Adipocyte (in vitro differentiated cells): ENCODE results near the gene FSTL5.

Experiments
- DNase-seq: peaks from one replicate; pipeline ENCODE4 v3.0.0-alpha.2; 2015; ENCODE audit warnings: low read depth
- H3K27me3 ChIP-seq: replicated peaks from 2 replicates; pipeline ENCODE4 v1.7.0; 2013; ENCODE audit warnings: mild to moderate bottlenecking, low read length, moderate library complexity; ENCODE audit not compliant: control insufficient read depth, insufficient read depth
- H3K36me3 ChIP-seq: 2 replicates; pipeline ENCODE4 v1.7.0; 2013; ENCODE audit warnings: low read length, mild to moderate bottlenecking, moderate library complexity; ENCODE audit not compliant: control insufficient read depth, insufficient read depth, severe bottlenecking
- H3K4me1 ChIP-seq: 2 replicates; pipeline ENCODE4 v1.7.0; 2013; ENCODE audit warnings: mild to moderate bottlenecking, low read length, moderate library complexity; ENCODE audit not compliant: control insufficient read depth, insufficient read depth
- H3K4me3 ChIP-seq: 2 replicates; pipeline ENCODE4 v1.7.0; 2013; ENCODE audit warnings: mild to moderate bottlenecking, low read length, moderate library complexity
- H3K9ac ChIP-seq: 2 replicates; pipeline ENCODE4 v1.7.0; 2013; ENCODE audit warnings: mild to moderate bottlenecking, low read length, moderate library complexity
- H3K9me3 ChIP-seq: 2 replicates; pipeline ENCODE4 v1.7.0; 2013; ENCODE audit warnings: mild to moderate bottlenecking, low read length, moderate library complexity; ENCODE audit not compliant: control insufficient read depth

FSTL5 gene

GRCh38 chr4:161696944-161697343 lies 466.9 kb downstream of the FSTL5 start:
- no peak for DNase-seq
- H3K27me3 ChIP-seq: no peaks in the 10 kb centered on the region
- no peak overlapping the region for H3K9ac ChIP-seq
- no peak overlapping the region for H3K4me3 ChIP-seq
- no peaks in the 10 kb centered on the region for H3K36me3 ChIP-seq
- H3K9me3 ChIP-seq: no peaks in the 10 kb centered on the region
- H3K4me1 ChIP-seq: no peaks in the 10 kb centered on the region

DNA sequence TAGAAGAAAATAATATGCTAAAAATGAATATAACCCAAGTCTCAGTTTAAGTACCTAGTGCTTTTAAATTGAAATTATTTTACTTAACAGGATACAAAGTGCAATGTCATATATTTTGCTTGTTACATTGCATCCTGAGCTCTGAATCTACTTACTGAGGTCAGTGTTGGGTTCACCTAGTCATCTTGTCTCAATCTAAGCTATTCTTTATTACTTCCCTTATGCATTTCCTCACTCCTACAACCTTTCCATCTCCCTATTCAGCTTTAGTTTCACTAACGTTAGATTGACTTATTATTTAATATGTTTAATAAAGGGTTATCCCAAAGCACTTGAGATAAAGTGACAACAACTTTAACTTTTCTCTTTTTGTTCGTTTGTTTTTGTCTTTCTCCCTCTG lies 483.7 kb downstream of the FSTL5 start:
- Histone ChIP-seq H3K4me3 (no peak overlapping the region), H3K27me3 (no peaks in the 10 kb centered on the region), H3K9ac (no peak overlapping the region), H3K36me3 (no peaks in the 10 kb centered on the region), H3K4me1 (no peaks in the 10 kb centered on the region), H3K9me3 (no peaks in the 10 kb centered on the region)
- DNase-seq: no peak

GRCh38 chr4:161664740-161665139 lies 499.1 kb downstream of the FSTL5 start:
- H3K4me1 ChIP-seq: no peaks in the 10 kb centered on the region
- H3K4me3 ChIP-seq: no peak overlapping the region
- no peaks in the 10 kb centered on the region for H3K36me3 ChIP-seq
- no peaks in the 10 kb centered on the region for H3K9me3 ChIP-seq
- H3K9ac ChIP-seq: no peak overlapping the region
- no peak for DNase-seq
- no peaks in the 10 kb centered on the region for H3K27me3 ChIP-seq

GRCh38 chr4:161663844-161664243 lies 500.0 kb downstream of the FSTL5 start:
- Histone ChIP-seq H3K9ac (no peak overlapping the region), H3K4me1 (no peaks in the 10 kb centered on the region), H3K4me3 (no peak overlapping the region), H3K9me3 (no peaks in the 10 kb centered on the region), H3K27me3 (no peaks in the 10 kb centered on the region), H3K36me3 (no peaks in the 10 kb centered on the region)
- DNase-seq: no peak

DNA sequence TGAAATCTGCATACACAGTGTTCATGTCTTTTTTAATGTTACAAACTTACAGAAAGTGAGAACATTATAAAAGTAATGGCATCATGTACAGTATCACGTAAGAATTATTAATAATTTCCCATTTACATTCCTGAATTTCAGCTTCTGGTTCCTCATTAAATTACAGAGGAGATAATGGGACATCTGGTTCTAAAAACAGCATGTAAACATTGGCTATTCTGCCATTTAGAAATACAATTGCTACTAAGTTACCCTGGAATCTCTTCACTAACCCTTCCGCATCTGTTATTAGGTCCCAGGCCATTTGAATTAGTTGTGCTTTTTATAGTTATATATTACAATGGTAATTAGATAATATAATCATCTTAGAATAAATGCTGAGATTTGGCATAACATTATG lies 505.1 kb downstream of the FSTL5 start:
- no peaks in the 10 kb centered on the region for H3K4me1 ChIP-seq
- no peaks in the 10 kb centered on the region for H3K27me3 ChIP-seq
- DNase-seq: no peak
- H3K9ac ChIP-seq: no peak overlapping the region
- no peaks in the 10 kb centered on the region for H3K36me3 ChIP-seq
- no peaks in the 10 kb centered on the region for H3K9me3 ChIP-seq
- H3K4me3 ChIP-seq: no peak overlapping the region

GRCh38 chr4:161657616-161658015 lies 506.2 kb downstream of the FSTL5 start:
- H3K4me3 ChIP-seq: no peak overlapping the region
- DNase-seq: no peak
- H3K4me1 ChIP-seq: no peaks in the 10 kb centered on the region
- H3K9me3 ChIP-seq: no peaks in the 10 kb centered on the region
- no peak overlapping the region for H3K9ac ChIP-seq
- no peaks in the 10 kb centered on the region for H3K27me3 ChIP-seq
- no peaks in the 10 kb centered on the region for H3K36me3 ChIP-seq

GRCh38 chr4:161656594-161656993 lies 507.2 kb downstream of the FSTL5 start:
- no peak overlapping the region for H3K9ac ChIP-seq
- H3K4me1 ChIP-seq: no peaks in the 10 kb centered on the region
- no peak for DNase-seq
- H3K36me3 ChIP-seq: no peaks in the 10 kb centered on the region
- no peaks in the 10 kb centered on the region for H3K9me3 ChIP-seq
- H3K27me3 ChIP-seq: no peaks in the 10 kb centered on the region
- no peak overlapping the region for H3K4me3 ChIP-seq

GRCh38 chr4:161655148-161655547 lies 508.7 kb downstream of the FSTL5 start:
- H3K36me3 ChIP-seq: no peaks in the 10 kb centered on the region
- no peaks in the 10 kb centered on the region for H3K9me3 ChIP-seq
- no peak overlapping the region for H3K9ac ChIP-seq
- no peak for DNase-seq
- no peaks in the 10 kb centered on the region for H3K4me1 ChIP-seq
- H3K4me3 ChIP-seq: no peak overlapping the region
- no peaks in the 10 kb centered on the region for H3K27me3 ChIP-seq

- Histone ChIP-seq H3K9me3 (no peaks in the 10 kb centered on the region), H3K4me3 (no peak overlapping the region), H3K9ac (no peak overlapping the region), H3K4me1 (no peaks in the 10 kb centered on the region), H3K27me3 (no peaks in the 10 kb centered on the region), H3K36me3 (no peaks in the 10 kb centered on the region)
- DNase-seq: no peak
Observed at GRCh38 chr4:161653697-161654096, 510.1 kb downstream of the FSTL5 start.

GRCh38 chr4:161651586-161651985 lies 512.2 kb downstream of the FSTL5 start:
- Histone ChIP-seq H3K9me3 (peaks cover 5% of the 10 kb centered on the region), H3K27me3 (no peaks in the 10 kb centered on the region), H3K9ac (no peak overlapping the region), H3K4me1 (no peaks in the 10 kb centered on the region), H3K4me3 (no peak overlapping the region), H3K36me3 (no peaks in the 10 kb centered on the region)
- DNase-seq: no peak

DNA sequence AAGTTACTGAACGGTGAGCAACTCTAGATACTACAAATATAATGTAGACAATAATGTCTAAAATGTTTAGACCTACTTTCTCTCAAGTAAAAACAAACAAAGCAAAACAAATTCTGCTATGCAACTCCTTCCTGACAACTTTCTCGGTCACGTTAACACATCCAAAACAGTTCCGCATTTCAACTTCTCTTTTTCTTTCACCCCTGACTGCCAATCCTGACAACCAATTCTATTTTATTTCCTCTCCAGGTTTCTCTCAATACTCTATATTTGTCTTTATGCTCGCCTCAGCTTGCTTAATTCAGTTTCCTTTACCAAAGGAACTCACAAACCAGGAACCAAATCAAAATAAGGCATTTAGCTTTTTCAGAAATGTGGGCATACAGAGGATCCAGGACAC lies 513.0 kb downstream of the FSTL5 start:
- no peak for DNase-seq
- Histone ChIP-seq H3K9ac (no peak overlapping the region), H3K27me3 (no peaks in the 10 kb centered on the region), H3K36me3 (no peaks in the 10 kb centered on the region), H3K4me3 (no peak overlapping the region), H3K9me3 (peaks cover 5% of the 10 kb centered on the region), H3K4me1 (no peaks in the 10 kb centered on the region)

DNA sequence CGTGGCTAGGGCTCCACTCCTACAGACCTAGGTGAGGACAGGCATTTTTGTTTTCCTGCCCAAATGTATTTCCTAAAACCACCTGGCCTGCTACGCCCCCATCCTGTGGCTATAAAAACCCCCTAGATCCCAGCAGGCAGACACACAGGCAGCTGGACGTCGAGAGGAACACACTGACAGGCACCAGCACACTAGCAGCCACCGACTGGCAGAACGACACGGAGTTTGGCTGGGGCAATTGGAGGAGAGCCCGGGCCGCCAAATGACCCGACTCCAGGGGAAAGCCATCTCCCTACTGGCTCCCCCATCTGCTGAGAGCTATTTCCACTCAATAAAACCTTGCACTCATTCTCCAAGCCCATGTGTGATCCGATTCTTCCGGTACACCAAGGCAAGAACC lies 516.0 kb downstream of the FSTL5 start:
- Histone ChIP-seq H3K36me3 (no peaks in the 10 kb centered on the region), H3K9ac (no peak overlapping the region), H3K4me1 (no peaks in the 10 kb centered on the region), H3K4me3 (no peak overlapping the region), H3K9me3 (peaks cover 5% of the 10 kb centered on the region), H3K27me3 (no peaks in the 10 kb centered on the region)
- DNase-seq: no peak
